AML-193 (cell line): ENCODE results near the gene GABRB3.

ENCODE experiments used
- DNase-seq, 2 experiments: peaks; one replicate each; lab custom pipeline; 2025; lab: John Stamatoyannopoulos, UW

The GABRB3 gene

GRCh38 chr15:26630857-26631256 is 142.0 kb downstream of the GABRB3 start:
- DNase-seq = no peak

GRCh38 chr15:26628879-26629529 is 143.9 kb downstream of the GABRB3 start:
- DNase-seq = no peak

GRCh38 chr15:26628071-26628470 is 144.8 kb downstream of the GABRB3 start:
- no peak for DNase-seq

- DNase-seq = no peak
Observed at GRCh38 chr15:26624128-26624527, 148.7 kb downstream of the GABRB3 start.

- no peak for DNase-seq
Observed at GRCh38 chr15:26623071-26623470, 149.8 kb downstream of the GABRB3 start.

GRCh38 chr15:26621816-26622215 is 151.1 kb downstream of the GABRB3 start:
- DNase-seq = no peak

- no peak for DNase-seq
Observed at GRCh38 chr15:26620528-26621458, 152.1 kb downstream of the GABRB3 start.

- DNase-seq = no peak
Observed at GRCh38 chr15:26615927-26616302, 157.0 kb downstream of the GABRB3 start.

GRCh38 chr15:26615188-26615926 is 157.5 kb downstream of the GABRB3 start:
- no peak for DNase-seq

GRCh38 chr15:26614734-26615133 is 158.1 kb downstream of the GABRB3 start:
- no peak for DNase-seq

- DNase-seq = no peak
Observed at GRCh38 chr15:26598704-26599103, 174.2 kb downstream of the GABRB3 start.

- no peak for DNase-seq
Observed at GRCh38 chr15:26595611-26596010, 177.3 kb downstream of the GABRB3 start.

- DNase-seq = no peak
Observed at GRCh38 chr15:26590676-26591075, 182.2 kb downstream of the GABRB3 start.

GRCh38 chr15:26582840-26583239 is 190.0 kb downstream of the GABRB3 start:
- DNase-seq = no peak

- DNase-seq = no peak
Observed at GRCh38 chr15:26580943-26581342, 191.9 kb downstream of the GABRB3 start.

GRCh38 chr15:26572602-26573350 is 200.1 kb downstream of the GABRB3 start:
- DNase-seq = no peak

- no peak for DNase-seq
Observed at GRCh38 chr15:26571346-26571745, 201.5 kb downstream of the GABRB3 start.

GRCh38 chr15:26565542-26565941 is 207.3 kb downstream of the GABRB3 start:
- no peak for DNase-seq

GRCh38 chr15:26564361-26564760 is 208.5 kb downstream of the GABRB3 start:
- no peak for DNase-seq

GRCh38 chr15:26562336-26562735 is 210.5 kb downstream of the GABRB3 start:
- DNase-seq = no peak

- no peak for DNase-seq
Observed at GRCh38 chr15:26561896-26562295, 211.0 kb downstream of the GABRB3 start.

- no peak for DNase-seq
Observed at GRCh38 chr15:26561130-26561529, 211.7 kb downstream of the GABRB3 start.
